ENCODE data around the gene MAGEA10.

DNA sequence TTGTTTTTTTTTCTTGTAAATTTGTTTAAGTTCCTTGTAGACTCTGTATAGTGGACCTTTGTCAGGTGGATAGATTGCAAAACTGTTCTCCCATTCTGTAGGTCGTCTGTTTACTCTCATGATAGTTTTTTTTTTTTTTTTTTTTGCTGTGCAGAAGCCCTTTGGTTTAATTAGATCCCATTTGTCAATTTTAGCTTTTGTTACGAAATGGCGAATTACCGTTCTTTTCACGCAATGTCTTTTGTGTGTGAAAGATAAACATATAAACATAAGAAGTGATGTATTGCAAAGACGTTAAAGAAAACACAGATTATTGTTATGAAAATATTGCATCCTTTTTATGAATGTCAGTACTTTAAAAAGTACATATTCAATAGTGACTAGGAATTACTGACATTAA lies 34.5 kb downstream of the MAGEA10 start:
- TF ChIP-seq, protein P1, sequence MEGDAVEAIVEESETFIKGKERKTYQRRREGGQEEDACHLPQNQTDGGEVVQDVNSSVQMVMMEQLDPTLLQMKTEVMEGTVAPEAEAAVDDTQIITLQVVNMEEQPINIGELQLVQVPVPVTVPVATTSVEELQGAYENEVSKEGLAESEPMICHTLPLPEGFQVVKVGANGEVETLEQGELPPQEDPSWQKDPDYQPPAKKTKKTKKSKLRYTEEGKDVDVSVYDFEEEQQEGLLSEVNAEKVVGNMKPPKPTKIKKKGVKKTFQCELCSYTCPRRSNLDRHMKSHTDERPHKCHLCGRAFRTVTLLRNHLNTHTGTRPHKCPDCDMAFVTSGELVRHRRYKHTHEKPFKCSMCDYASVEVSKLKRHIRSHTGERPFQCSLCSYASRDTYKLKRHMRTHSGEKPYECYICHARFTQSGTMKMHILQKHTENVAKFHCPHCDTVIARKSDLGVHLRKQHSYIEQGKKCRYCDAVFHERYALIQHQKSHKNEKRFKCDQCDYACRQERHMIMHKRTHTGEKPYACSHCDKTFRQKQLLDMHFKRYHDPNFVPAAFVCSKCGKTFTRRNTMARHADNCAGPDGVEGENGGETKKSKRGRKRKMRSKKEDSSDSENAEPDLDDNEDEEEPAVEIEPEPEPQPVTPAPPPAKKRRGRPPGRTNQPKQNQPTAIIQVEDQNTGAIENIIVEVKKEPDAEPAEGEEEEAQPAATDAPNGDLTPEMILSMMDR (IDR thresholded peaks at IDR 0.05): no peak
- TF ChIP-seq POLR2A (IDR thresholded peaks at IDR 0.05): no peak

Measured in lower leg skin (tissue), 3 donors.